ENCODE measurements around the gene FMO2. TPM values are rescaled to one million over a fixed set of nuclear protein-coding genes. Genes with fewer than 3 reads are reported as not detected.

FMO2 gene
- total RNA-seq, 1 donor from 2014 or later, result not detected

GRCh38 chr1:171140956-171141687 is 44.0 kb upstream of the FMO2 start:
- no peaks in the 10 kb centered on the region for H3K27me3 Mint-ChIP-seq (ENCODE audit: unreplicated experiment)
- H3K36me3 Mint-ChIP-seq (ENCODE audit: unreplicated experiment), result no peaks in the 10 kb centered on the region
- DNase-seq, result no peak
- peak overlapping the region; percentile 23 for H3K27ac Mint-ChIP-seq (ENCODE audit: unreplicated experiment)
- TF ChIP-seq CTCF (IDR thresholded peaks at IDR 0.05; ENCODE audit: partially characterized antibody, unreplicated experiment), result no peak
- H3K4me3 Mint-ChIP-seq (ENCODE audit: unreplicated experiment), result no peak overlapping the region
- no peaks in the 10 kb centered on the region for H3K9me3 Mint-ChIP-seq (ENCODE audit: unreplicated experiment)
- peaks cover 11% of the 10 kb centered on the region for H3K4me1 Mint-ChIP-seq (ENCODE audit: low read depth, unreplicated experiment)

GRCh38 chr1:171141688-171142415 is 43.2 kb upstream of the FMO2 start:
- no peaks in the 10 kb centered on the region for H3K27me3 Mint-ChIP-seq (ENCODE audit: unreplicated experiment)
- no peak for DNase-seq
- peaks cover 11% of the 10 kb centered on the region for H3K4me1 Mint-ChIP-seq (ENCODE audit: low read depth, unreplicated experiment)
- H3K36me3 Mint-ChIP-seq (ENCODE audit: unreplicated experiment), result no peaks in the 10 kb centered on the region
- no peak overlapping the region for H3K4me3 Mint-ChIP-seq (ENCODE audit: unreplicated experiment)
- no peaks in the 10 kb centered on the region for H3K9me3 Mint-ChIP-seq (ENCODE audit: unreplicated experiment)
- TF ChIP-seq CTCF (IDR thresholded peaks at IDR 0.05; ENCODE audit: partially characterized antibody, unreplicated experiment), result no peak
- H3K27ac Mint-ChIP-seq (ENCODE audit: unreplicated experiment), result peak overlapping the region; percentile 23

GRCh38 chr1:171142416-171143385 is 42.4 kb upstream of the FMO2 start:
- no peaks in the 10 kb centered on the region for H3K36me3 Mint-ChIP-seq (ENCODE audit: unreplicated experiment)
- no peak overlapping the region for H3K27ac Mint-ChIP-seq (ENCODE audit: unreplicated experiment)
- TF ChIP-seq CTCF (IDR thresholded peaks at IDR 0.05; ENCODE audit: partially characterized antibody, unreplicated experiment), result no peak
- no peak for DNase-seq
- no peak overlapping the region for H3K4me3 Mint-ChIP-seq (ENCODE audit: unreplicated experiment)
- peaks cover 11% of the 10 kb centered on the region for H3K4me1 Mint-ChIP-seq (ENCODE audit: low read depth, unreplicated experiment)
- no peaks in the 10 kb centered on the region for H3K9me3 Mint-ChIP-seq (ENCODE audit: unreplicated experiment)
- H3K27me3 Mint-ChIP-seq (ENCODE audit: unreplicated experiment), result no peaks in the 10 kb centered on the region

- TF ChIP-seq CTCF (IDR thresholded peaks at IDR 0.05; ENCODE audit: partially characterized antibody, unreplicated experiment), result no peak
- H3K9me3 Mint-ChIP-seq (ENCODE audit: unreplicated experiment), result no peaks in the 10 kb centered on the region
- DNase-seq, result no peak
- H3K27ac Mint-ChIP-seq (ENCODE audit: unreplicated experiment), result no peak overlapping the region
- no peaks in the 10 kb centered on the region for H3K4me1 Mint-ChIP-seq (ENCODE audit: low read depth, unreplicated experiment)
- H3K36me3 Mint-ChIP-seq (ENCODE audit: unreplicated experiment), result no peaks in the 10 kb centered on the region
- H3K27me3 Mint-ChIP-seq (ENCODE audit: unreplicated experiment), result no peaks in the 10 kb centered on the region
- H3K4me3 Mint-ChIP-seq (ENCODE audit: unreplicated experiment), result no peak overlapping the region
Measured at GRCh38 chr1:171150156-171150555, 34.9 kb upstream of the FMO2 start.

Data from glutamatergic neuron (in vitro differentiated cells).